ENCODE measurements around the gene CASP9.

Gene CASP9

DNA sequence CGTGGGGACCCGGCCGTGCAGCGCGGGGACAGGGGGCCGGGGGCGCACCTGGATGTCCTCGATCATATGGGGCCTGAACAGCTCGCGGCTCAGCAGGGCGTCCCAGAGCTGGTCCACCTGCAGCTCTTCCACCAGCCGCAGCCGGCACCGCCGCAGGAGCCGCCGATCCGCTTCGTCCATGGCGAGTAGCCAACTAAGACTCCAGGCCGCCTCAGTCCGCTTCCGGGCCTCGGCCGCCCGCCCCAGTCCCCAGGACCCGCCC, at the start of gene CASP9:
TSS of gene CASP9 (minus strand) at position 195 of the 262 bp plus-strand sequence. CDS start at position 180, 15 bp downstream.
- DNase-seq (ENCODE audit: low read depth, low spot score): no peak

- DNase-seq (ENCODE audit: low read depth, low spot score): no peak
Observed at GRCh38 chr1:15573477-15573876, 49.5 kb upstream of the CASP9 start.

DNA sequence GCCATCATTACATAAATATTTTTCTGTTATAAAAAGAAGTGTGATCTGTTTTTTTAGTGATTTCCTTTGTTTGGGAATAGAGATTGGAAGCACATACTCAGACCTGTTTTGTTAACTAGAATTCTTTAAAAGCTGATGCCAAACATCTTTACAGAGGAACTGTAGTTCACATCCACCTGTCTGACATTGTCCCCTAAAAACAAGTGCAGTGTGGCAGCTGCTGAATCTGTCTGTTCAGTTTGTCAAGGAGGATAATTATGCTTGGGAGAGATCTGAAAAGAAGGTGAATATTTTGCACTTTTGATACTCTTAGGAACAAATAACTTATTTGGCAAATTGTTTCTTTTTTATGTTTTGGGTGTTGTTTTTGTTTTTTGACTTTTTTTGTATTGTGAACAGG, 47.3 kb upstream of the CASP9 start:
- no peak for DNase-seq (ENCODE audit: low read depth, low spot score)

DNA sequence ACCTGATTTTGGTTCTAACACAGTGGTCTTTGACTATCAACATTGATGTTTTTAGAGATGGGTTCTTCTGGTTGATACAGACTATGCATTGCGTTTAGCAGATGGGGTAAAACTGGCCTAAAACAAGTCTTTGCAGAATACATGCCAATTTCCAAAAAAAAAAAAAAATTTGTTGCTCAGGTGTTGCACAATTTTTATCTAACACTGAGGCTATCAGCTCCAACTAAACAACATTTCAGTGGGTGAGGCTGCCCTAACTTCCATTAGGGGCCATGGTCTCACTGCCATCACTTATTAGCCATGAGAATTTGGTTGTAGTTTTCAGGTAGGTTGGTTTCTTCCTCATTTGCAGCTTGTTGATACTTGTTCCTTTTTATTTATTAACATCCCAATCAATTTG, 46.8 kb upstream of the CASP9 start:
- DNase-seq (ENCODE audit: low read depth, low spot score): no peak

GRCh38 chr1:15568387-15569073, 44.5 kb upstream of the CASP9 start:
- DNase-seq (ENCODE audit: low read depth, low spot score): no peak

GRCh38 chr1:15559189-15559810, 35.3 kb upstream of the CASP9 start:
- DNase-seq (ENCODE audit: low read depth, low spot score): no peak

- DNase-seq (ENCODE audit: low read depth, low spot score): no peak
Observed at GRCh38 chr1:15558516-15558915, 34.5 kb upstream of the CASP9 start.

DNA sequence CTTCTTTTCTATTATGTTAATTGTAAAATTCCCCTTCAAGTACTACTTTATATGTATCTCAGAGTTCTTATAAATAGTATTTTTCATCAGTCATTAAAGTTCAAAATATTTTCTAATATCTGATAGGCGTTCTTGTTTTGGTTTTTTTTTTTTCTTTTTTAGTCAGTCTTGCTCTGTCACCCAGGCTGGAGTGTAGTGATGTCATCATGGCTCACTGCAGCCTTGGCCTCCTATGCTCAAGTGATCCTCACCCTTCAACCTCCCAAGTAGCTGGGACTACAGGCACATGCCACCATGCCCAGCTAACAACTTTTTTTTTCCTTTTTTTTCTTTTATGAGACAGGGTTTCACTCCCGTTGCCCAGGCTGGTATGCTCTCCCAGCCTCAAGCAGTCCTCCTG, 33.6 kb upstream of the CASP9 start:
- no peak for DNase-seq (ENCODE audit: low read depth, low spot score)

DNA sequence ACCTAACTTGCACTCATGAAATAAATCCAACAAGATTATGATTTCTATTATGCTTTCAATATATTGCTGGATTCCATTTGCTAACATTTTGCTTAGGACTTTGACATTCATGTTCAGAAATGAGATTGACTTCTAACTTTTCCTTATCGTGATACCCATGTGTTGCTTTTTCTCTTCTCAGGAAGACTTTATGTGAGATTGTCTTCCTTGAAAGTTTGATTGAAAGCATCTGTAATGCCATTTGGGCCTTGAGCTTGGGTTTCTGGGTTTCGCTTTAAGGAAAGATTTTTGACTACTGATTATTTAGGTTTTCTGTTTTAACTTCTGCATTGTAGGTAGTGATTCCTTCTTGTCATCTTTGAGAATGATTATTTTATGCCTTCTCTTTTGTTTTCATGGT, 33.0 kb upstream of the CASP9 start:
- no peak for DNase-seq (ENCODE audit: low read depth, low spot score)

DNA sequence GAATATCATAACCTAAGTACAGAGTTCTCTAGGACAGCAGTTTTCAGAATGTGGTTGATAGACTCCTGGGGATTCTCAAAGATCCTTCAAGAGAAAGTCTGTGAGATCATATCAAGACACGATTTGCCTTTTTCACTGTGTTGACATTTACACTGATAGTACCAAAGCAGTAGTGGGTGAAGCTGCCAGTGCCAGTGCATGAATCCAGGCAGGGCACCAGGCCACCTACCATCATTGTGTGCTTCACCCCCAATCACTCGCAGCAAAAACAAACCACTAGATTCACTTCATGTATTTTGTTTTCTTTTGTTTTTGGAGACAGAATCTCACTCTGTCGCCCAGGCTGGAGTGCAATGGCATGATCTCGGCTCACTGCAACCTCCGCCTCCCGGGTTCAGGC, 26.6 kb upstream of the CASP9 start:
- no peak for DNase-seq (ENCODE audit: low read depth, low spot score)

DNA sequence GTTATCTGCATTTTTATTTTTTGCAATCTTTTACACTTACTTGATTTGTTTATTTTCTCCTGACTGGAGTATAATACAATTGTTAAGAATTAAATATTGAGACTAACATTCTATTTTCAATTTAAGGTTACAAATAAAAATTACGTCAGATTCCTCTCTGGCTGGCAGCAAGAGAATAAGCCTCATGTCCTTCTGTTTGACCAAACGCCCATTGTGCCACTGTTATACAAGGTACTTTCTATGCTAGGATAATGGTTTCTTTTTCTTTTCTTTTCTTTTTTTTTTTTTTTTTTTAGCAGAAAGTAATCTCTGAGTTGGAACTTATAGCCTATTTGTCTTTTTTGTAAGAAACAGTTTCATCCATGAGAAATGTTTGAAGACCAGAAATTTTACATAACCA, 22.6 kb upstream of the CASP9 start:
- no peak for DNase-seq (ENCODE audit: low read depth, low spot score)

DNA sequence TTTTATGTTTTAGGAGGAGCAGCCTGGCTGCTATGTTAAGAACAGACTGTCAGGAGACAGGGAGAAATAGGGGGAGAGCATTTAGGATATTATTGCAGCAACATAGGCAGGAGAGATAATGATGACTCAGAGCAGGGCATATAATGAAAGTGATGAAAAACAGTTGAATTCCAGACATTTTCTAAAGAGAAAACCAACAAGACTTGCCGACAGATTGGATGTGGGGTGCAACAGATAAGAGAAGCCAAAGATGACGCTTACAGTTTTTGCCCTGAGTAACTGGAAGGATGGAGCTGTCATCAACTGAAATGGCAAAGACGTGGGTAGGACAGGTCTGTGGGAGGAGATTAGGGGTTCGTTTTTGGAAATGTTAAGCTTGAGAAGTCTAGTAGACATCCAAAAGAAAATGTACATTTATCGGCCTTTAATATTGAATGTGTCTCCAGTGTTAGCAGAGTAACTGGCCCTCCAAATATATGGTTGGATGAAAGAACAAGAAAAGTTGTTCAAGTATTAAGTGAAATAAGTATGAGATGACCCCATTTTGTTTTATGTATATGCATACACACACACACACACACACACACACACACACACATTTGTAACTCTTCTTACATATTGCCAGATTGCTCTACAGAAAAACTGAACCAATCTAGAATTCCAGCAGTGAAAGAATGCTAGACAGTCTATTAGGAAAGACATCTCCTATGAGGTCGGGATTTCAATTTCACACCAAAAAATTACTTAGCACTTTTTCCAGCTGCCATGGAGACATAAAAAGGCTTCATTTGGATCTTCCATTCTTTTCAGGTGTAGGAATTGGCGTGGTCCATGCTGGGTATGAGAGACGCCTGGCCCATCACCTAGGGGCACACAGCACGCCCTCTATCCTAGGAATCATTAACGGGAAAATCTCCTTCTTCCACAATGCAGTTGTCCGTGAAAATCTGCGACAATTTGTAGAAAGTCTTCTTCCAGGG, 19.9 kb upstream of the CASP9 start:
- no peak for DNase-seq (ENCODE audit: low read depth, low spot score)

DNA sequence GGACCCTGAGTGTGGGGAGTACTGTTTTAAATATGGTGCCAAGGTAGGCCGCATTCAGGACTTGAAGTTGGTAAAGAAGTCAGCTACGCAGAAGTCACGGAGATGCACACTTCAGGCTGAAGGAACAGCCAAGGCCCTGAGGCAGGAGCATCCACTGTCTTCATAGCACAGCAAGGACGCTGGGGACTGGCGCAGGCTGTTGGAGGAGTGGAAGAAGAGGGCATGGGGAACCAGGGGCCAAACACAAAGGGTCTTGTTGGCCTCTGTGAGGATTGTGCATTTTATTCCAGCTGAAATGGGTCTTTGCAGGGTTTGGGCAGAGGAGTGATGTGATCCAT, 19.2 kb upstream of the CASP9 start:
- DNase-seq (ENCODE audit: low read depth, low spot score): no peak

GRCh38 chr1:15542388-15543250, 18.6 kb upstream of the CASP9 start:
- DNase-seq (ENCODE audit: low read depth, low spot score): no peak

- no peak for DNase-seq (ENCODE audit: low read depth, low spot score)
Observed at GRCh38 chr1:15541231-15541792, 17.3 kb upstream of the CASP9 start.

DNA sequence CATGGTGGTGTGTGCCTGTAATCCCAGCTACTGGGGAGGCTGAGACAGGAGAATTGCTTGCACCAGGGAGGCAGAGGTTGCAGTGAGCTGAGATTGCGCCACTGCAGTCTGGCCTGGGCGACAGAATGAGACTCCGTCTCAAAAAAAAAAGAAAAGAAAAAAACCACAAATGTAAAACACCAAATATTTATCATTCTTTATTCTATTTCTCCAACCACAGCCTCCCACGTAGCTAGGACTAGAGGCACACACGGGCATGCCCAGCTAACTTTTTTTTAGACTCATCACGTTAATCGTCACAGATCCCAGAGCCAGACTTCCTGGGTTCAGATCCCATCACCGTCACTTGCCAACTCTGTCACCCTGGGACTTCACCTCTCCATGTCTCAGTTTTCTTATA, 16.2 kb upstream of the CASP9 start:
- no peak for DNase-seq (ENCODE audit: low read depth, low spot score)

GRCh38 chr1:15538771-15539170, 14.8 kb upstream of the CASP9 start:
- no peak for DNase-seq (ENCODE audit: low read depth, low spot score)

- DNase-seq (ENCODE audit: low read depth, low spot score): no peak
Observed at GRCh38 chr1:15531682-15532081, 7.7 kb upstream of the CASP9 start.

- DNase-seq (ENCODE audit: low read depth, low spot score): no peak
Observed at GRCh38 chr1:15531003-15531402, 7.0 kb upstream of the CASP9 start.

DNA sequence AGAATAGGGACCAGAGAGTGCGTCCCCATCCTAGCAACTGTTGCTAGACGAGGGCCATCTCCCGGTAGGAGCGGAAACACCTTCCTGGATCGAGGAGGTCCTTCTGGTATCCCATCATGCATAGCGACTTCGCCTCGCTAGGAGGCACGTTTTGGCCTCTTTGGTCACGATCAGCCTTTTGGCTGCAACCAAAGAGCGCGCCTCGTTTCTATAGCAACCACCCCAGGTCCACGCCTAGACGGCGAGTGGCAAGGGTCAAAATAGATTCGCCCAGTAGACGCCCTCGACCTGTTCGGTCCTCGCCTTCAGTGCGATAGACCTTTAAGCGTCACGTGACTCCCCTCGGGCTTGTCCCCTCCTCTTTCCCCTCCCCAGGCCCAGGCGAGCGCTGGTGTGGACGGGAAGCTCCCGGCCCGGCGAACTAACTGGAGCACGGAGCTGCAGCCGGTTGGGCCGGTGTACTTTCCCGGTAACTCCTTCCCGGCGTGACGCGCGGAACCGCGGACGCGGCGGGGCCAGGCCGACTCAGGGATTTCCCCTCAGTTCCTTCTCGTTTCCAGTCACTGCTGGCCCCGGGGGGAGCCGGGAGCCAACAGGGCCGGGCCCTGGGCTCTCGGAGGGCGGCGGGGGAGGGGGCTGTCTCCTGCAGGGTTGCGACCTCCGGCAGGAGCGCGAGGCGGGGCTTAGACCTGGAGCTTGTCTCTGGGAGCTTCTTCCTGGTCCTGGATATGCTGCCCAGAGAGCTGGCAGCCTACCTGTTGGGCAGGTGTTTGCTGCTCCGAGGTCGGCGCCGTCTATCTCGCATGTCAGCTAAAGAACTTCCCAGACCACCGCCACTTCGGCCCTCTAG, 2.7 kb upstream of the CASP9 start, which contains the start of gene DNAJC16:
TSS of gene DNAJC16 (plus strand) at position 359 of the 850 bp plus-strand sequence. CDS start 2,258 bp downstream, outside the sequence.
- DNase-seq (ENCODE audit: low read depth, low spot score): peak; percentile 100
